HepG2 (cell line): Measurements from ENCODE around the gene ADPRHL1. TPM values are rescaled to one million over a fixed set of nuclear protein-coding genes. Genes with fewer than 3 reads are reported as not detected.
A peak's percentile ranks its signal among the peaks of the same experiment; 100 is the strongest.

Experiments
- ATRX ChIP-seq: sonication (generic); formaldehyde crosslinking; IDR thresholded peaks from 2 replicates; pipeline ENCODE4 v1.4.0; 2020; ENCODE audit warnings: missing genetic modification reagents, borderline replicate concordance
- BHLHE40 ChIP-seq: IDR thresholded peaks from 2 replicates; pipeline ENCODE4 v1.6.1; 2011; ENCODE audit warnings: low read length, improper control_type of control experiment
- HIVEP1 ChIP-seq: sonication (generic); formaldehyde crosslinking; IDR thresholded peaks from 2 replicates; pipeline ENCODE4 v1.4.0; 2020; ENCODE audit warnings: mild to moderate bottlenecking, missing genetic modification reagents
- MAX ChIP-seq: IDR thresholded peaks from 2 replicates; pipeline ENCODE4 v1.6.1; 2012; ENCODE audit warnings: inconsistent platforms
- MTERF4 ChIP-seq: sonication (generic); formaldehyde crosslinking; IDR thresholded peaks from 2 replicates; pipeline ENCODE4 v1.8.0; 2023; ENCODE audit warnings: mild to moderate bottlenecking, missing genetic modification reagents
- RXRB ChIP-seq: IDR thresholded peaks from 2 replicates; pipeline ENCODE4 v1.6.1; 2016; ENCODE audit warnings: borderline replicate concordance, missing genetic modification reagents, missing compliant biosample characterization
- SALL1 ChIP-seq: sonication (generic); formaldehyde crosslinking; IDR thresholded peaks from 2 replicates; pipeline ENCODE4 v1.8.0; 2022; ENCODE audit warnings: mild to moderate bottlenecking, missing genetic modification reagents
- USF2 ChIP-seq, 2 experiments: sonication (generic) in 1 of 2; formaldehyde crosslinking in 1 of 2; IDR thresholded peaks; 2 replicates each; pipeline versions ENCODE4 v1.5.1 to v1.6.1; 2011 to 2020; ENCODE audit warnings: borderline replicate concordance in 1 of 2, low read depth in 1 of 2, low read length in 1 of 2, mild to moderate bottlenecking in 1 of 2, missing genetic modification reagents in 1 of 2, moderate library complexity in 1 of 2
- ZNF687 ChIP-seq: sonication (generic); formaldehyde crosslinking; IDR thresholded peaks from 2 replicates; pipeline ENCODE4 v1.5.1; 2020; ENCODE audit warnings: mild to moderate bottlenecking, missing genetic modification reagents, moderate library complexity
- polyA plus RNA-seq, 8 experiments: library from polyadenylated mRNA; depleted of rRNA in 3 of 8; stranded (reverse) in 7 of 8; unstranded in 1 of 8; fragments of >200 nt; fragmentation: Illumina TruSeq in 4 of 8; extraction: Trizol in 4 of 8; gene quantifications; 2 replicates each; pipeline versions ENCODE4 v1.2.1 to v1.2.3, GENCODE V29; 2011 to 2016; ENCODE audit warnings: low read depth in 4 of 8, missing spikeins in 1 of 8, mixed read lengths in 1 of 8; ENCODE audit not compliant: insufficient read depth in 1 of 8
- total RNA-seq, 5 experiments: library from RNA; depleted of rRNA; stranded (reverse); fragments of >200 nt; fragmentation: Illumina TruSeq; extraction: Trizol; gene quantifications; 2 replicates each; pipeline ENCODE4 v1.2.3, GENCODE V29; 2016; ENCODE audit warnings: low read depth in 1 of 5
- TF ChIP-seq, protein P1 (sequence below): sonication (generic); formaldehyde crosslinking; IDR thresholded peaks from 2 replicates; pipeline ENCODE4 v1.4.0; 2020; ENCODE audit warnings: missing genetic modification reagents

The ADPRHL1 gene
- total and polyA plus RNA-seq, 2 of the 13 experiments (the other 11 are each of a cell fraction or from before 2014, with no cell fraction given), result 0.34 to 0.40 TPM

DNA sequence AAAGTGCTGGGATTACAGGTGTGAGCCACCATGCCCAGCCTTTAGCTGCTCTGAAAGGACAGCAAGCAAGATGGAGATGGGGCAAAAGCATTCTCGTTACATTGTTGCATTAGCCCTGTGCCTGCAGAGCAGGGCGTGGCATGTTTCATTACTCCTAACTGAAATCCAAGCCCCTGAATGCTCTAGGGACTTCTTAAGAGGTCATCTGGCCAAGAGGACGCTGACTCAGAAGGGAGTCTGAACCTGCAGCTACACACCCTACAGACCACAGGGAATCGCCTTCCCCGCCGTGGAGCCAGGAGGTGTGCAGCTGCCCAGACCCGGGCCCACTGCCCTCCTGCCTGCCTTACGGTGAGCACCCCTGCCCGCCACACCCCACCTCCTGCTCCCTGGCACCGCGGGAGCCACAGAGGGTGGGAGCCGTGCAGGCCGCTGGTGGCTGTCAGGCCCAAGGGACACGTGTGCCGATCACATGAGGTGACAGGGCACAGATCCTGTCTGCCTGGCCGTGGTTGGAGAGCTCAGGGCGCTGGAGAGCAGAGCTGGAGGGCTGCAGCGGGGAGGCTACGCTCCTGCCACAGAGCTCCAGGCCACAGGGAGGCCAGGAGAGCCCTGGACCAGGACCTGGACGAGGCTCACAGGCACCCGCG, 27.2 kb downstream of the ADPRHL1 start (continued):
- peak; percentile 47; the same call in 1 of the 2 replicates for TF ChIP-seq MAX
- TF ChIP-seq, protein P1, sequence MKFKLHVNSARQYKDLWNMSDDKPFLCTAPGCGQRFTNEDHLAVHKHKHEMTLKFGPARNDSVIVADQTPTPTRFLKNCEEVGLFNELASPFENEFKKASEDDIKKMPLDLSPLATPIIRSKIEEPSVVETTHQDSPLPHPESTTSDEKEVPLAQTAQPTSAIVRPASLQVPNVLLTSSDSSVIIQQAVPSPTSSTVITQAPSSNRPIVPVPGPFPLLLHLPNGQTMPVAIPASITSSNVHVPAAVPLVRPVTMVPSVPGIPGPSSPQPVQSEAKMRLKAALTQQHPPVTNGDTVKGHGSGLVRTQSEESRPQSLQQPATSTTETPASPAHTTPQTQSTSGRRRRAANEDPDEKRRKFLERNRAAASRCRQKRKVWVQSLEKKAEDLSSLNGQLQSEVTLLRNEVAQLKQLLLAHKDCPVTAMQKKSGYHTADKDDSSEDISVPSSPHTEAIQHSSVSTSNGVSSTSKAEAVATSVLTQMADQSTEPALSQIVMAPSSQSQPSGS, result no peak
- 0 out of 2 replicates have a peak, but pooled peaks have one; percentile 23 for TF ChIP-seq HIVEP1 (CRISPR knock-in tag)
- no peak for TF ChIP-seq MTERF4 (CRISPR knock-in tag)
- no peak for TF ChIP-seq ATRX (CRISPR knock-in tag)
- 0 out of 2 replicates have a peak, but pooled peaks have one; percentile 19 for TF ChIP-seq USF2 (IDR thresholded peaks at IDR 0.05; ENCODE audit: low read depth, low read length)
- TF ChIP-seq USF2 (CRISPR knock-in tag; IDR thresholded peaks at IDR 0.05; ENCODE audit: borderline replicate concordance), result 0 out of 2 replicates have a peak, but pooled peaks have one; percentile 28
- no peak for TF ChIP-seq RXRB
- peak; percentile 15; the same call in 1 of the 2 replicates for TF ChIP-seq BHLHE40
- peak; percentile 15; the same call in 1 of the 2 replicates for TF ChIP-seq SALL1 (CRISPR knock-in tag)
- peak; percentile 78 for TF ChIP-seq ZNF687
- TF ChIP-seq, all 625 proteins: peak for 16
